Measurements from ENCODE around the gene RDH13.

RDH13 gene

DNA sequence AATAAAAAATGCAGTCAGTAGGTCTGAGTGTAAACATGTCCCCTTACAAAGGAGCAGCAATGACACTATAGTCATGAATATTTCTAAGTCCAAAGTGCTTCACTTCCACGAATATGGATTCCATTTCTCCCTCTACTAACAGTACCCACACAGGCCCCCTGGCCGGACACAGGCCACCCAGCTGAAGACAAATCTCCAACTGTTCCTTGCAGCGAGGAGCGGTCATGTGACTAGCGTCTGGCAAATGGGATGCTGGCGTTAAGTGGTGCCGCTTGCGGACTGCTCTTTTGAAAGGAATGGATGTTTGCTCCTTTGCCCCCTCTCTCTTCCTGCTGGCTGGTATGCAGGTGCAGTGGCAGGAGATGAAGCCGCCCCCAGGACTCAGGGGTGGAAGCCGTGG lies 38.3 kb upstream of the RDH13 start:
- TF ChIP-seq, protein P1, sequence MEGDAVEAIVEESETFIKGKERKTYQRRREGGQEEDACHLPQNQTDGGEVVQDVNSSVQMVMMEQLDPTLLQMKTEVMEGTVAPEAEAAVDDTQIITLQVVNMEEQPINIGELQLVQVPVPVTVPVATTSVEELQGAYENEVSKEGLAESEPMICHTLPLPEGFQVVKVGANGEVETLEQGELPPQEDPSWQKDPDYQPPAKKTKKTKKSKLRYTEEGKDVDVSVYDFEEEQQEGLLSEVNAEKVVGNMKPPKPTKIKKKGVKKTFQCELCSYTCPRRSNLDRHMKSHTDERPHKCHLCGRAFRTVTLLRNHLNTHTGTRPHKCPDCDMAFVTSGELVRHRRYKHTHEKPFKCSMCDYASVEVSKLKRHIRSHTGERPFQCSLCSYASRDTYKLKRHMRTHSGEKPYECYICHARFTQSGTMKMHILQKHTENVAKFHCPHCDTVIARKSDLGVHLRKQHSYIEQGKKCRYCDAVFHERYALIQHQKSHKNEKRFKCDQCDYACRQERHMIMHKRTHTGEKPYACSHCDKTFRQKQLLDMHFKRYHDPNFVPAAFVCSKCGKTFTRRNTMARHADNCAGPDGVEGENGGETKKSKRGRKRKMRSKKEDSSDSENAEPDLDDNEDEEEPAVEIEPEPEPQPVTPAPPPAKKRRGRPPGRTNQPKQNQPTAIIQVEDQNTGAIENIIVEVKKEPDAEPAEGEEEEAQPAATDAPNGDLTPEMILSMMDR (IDR thresholded peaks at IDR 0.05), result no peak

GRCh38 chr19:55099557-55100506 lies 36.9 kb upstream of the RDH13 start:
- TF ChIP-seq, protein P1 (IDR thresholded peaks at IDR 0.05), result no peak

DNA sequence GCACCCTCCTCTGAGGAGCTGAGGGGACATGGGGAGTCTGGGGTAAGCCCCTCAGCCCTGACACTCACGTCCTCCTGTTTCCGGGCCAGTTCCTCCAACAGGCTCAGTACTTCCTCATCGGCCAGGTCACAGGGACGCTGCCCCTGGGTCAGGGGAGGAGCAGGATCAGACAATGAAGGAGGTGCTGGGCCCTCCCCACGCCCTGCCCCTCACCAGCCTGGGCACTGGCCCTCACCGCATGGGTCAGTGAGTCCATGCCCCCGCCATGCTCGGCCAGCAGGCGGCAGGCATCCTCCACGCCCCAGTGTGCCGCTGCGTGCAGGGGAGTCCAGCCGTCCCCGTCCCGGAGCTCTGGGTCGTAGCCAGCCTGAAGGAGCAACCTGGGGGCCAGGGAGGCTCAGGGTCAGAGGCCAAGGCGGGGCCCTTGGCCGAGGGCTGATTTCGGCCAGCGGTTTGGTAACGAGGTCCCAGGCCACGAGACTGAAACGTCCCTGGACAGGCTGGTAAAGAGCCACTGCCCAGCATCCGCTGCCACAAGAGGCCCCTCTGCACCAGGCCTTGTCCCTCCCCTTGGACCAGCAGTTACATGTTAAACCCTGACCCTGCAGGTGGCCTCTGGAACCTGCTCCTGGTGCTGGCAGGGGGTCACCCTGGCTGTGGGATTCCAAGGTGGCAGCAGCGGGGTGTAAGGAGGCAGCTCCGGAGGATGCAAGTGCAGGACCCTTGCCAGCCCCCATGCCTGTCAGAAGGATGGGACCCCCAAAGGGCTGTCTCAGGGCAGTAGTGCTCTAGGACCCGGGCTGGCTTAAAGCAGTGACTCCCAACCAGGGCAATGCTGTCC lies 36.0 kb upstream of the RDH13 start:
- TF ChIP-seq, protein P1 (IDR thresholded peaks at IDR 0.05), result no peak

DNA sequence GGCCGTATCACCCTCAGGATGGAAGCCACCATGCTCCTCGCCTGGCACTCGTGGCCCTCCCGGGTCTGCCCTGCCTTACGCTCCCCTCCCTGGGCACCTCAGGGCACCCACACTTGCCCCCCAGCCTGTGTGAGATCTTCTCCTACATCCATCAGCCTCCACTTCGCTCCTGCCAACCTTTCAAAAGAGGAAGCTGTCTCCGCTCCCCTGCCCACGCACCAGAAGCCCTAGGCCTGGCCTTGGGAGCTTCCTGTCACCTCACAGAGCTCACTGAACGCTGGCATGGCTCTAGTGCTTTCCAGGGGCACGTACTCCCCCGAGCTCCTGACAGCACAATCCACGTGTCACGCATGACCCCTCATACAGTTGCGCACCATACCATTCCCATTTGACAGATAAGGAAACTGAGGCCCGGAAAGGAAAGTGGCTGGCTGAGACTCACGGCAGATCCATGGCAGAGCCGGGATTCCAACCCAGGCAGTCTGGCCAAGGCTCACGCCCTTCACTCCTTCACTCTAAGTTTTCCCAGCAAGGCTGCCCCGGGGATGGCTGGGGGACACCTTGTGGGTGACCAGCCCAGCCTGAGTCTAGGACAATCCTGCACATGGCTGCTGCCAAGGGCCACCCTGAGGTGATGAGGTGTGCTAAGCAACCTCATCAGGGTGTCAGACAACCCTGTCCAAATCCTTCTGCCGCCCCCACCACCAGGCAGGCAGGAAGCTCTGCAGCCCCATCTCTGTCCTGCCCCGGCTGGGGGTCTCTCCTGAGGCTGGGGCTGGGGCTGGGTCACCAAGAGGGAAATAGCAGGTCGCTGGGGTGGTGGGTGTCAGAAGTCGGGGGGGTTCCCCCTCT lies 35.1 kb upstream of the RDH13 start:
- TF ChIP-seq, protein P1 (IDR thresholded peaks at IDR 0.05), result no peak

DNA sequence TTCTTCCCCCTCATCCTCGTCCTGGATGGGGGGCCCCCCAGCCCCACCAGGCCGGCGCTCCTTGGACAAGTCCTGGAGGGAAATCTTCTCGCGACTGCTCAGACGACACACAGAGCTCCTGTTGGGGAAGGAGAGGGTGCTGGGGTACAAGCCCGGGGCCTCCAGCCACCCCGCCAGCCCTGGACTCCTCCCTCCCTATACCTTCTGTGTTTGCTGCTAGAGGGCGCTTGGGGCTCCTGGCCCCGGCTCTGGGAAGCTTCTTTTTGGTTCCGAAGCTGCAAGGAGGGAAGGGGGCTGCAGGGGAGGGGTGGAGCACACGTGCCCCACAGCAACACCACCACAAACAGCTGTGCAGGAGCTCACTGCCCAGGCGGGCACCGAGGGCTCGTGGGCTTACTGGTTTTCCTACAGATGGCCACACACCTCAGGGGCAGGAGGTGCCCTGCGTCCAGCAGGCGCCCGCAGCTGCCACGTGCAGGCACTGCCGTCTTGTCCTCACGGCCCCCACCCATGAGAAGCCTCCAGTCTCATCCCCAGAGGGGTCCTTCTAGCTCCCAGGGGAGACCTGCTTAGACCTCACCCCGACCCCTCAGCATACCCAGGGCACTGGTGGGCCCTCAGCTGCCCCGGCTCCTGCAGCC lies 33.2 kb upstream of the RDH13 start:
- TF ChIP-seq, protein P1 (IDR thresholded peaks at IDR 0.05), result no peak

DNA sequence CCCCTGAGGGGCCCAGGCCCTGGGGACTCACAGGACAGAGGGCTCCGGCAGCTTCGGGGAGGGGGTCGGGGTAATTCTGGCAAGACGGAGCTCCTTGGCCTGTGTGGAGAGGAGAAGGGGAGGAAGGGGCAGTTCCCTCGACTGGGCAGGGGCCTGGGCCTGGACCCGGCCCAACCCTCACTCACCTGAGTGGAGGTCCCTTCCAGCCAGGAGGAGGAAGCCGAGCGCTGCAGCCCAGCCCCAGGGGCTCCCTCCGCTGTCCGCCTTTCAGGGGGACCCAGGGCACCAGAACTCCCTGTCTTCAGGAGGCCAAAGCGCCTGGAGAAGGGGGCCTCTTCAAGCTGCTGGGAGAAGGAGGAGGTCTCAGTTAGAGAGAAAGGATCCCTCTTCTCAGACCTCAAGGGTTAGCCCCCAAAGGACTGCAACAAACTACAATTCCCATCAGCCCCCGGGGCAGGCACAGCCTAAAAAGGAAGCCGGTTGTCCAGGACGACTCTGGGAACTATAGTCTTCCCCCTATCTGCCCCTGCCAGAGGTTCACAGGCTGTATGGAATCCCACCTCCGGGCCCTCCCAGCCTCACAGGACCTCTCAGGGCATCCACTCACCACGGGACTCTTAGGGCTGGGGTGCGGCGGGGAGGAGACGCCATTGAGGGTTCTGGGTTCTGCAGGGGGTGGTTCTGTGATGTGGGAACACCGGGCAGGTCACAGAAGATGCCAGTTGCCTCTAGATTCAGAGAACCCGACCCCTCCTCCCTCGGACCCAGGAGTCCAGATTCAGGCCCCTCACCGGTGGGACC lies 32.5 kb upstream of the RDH13 start:
- TF ChIP-seq, protein P1 (IDR thresholded peaks at IDR 0.05), result no peak

Data from LNCAP (cell line).